GM21723 (cell line): Measurements from ENCODE around the gene APBB2.
"Not testable (repeated sequence)": the region's sequence is repeated elsewhere in the genome, so short reads cannot be mapped to it uniquely, and the experiment has no call there.

Experiments
- ATAC-seq: cut with Tn5 transposase; IDR thresholded peaks from one replicate; pipeline ENCODE4 v1.9.1; 2021; ENCODE audit warnings: mild to moderate bottlenecking, moderate library complexity; ENCODE audit not compliant: unreplicated experiment

APBB2 gene

DNA sequence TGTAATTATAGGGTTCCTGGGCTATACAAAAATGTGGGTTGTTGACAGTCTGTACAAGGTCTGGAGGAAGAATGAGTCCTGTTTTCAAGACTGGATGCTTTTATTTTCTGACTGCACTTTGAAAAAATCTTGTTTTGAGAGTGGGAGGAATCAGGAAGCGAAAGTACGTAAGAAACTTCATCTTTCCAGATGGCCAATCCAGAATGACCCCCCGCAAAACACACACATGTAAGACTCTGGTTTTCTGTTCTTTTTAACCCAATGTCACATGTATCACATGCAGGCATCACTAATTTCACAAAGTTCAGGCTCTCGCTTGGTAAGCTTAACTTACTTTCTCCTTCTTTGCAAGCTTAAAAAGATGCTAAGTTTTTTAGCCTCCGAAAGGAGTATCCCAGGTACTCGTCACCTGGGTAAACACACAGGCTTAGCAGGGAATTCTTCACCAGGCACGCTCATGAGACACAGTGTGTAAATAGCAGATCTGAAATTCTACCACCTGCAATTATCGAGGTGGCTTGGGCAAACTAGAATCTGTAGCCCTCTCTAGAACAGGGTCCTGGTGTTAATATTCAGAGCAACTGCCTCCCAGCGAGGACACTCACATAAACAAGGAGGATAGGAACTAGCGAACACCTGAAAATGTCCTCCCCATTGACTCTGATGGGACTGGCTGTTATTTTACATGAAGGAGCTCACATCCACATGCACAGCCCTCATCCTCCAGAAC lies 373.9 kb downstream of the APBB2 start:
- ATAC-seq, result peak; percentile 52

DNA sequence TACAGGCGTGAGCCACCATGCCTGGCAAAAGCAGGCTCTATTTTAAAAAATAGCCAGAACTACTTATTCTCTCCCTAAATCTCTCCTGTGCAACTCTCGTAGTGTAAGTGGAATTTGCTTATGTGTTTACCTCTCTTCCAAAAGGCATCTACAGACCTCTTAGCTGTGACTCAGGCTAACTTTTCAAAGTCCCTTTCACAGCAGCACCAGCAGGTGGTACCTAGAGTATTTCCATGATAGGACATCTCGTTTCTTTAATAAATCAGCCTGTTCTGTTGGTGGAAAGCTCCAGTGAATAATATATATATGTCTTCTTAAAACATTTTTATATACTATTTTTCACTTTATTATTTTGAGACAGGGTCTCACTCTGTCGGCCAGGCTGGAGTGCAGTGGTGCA lies 375.6 kb downstream of the APBB2 start:
- no peak for ATAC-seq

DNA sequence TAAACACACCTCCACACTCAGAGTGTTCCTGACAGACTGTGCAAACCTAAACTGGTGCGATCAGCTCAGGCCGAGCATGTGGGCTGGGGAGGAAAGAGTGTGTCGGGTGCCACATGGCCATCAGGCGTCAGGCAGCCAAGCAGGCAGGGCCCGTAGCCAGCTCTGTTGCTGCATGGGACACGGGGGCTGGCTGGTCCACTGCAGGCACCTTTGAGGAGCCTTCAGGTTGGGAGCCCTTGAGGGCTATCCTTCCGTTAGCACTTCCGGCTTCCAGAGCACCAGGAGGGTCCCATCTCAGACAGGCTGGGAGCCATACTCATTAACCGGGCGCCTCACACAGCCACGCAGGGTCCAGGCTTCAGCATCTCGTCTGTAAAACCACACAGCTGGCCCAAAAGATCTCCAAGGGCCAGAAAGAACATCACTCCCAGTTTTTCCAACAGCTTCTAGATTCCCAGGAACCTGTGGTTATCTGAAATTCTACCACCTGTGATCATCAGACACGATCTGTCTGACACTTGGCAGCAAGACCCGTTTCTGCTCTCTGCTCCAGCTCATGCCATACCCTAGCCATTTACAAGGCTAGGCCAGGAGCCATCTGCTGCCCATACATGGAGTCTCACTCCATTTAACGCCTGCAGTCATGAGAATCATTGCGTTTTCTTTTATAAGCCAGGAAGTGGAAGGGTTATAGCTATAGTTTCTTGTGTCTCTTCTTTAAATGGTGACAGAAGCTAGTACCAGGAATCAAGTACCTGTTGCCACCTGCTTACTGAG lies 377.1 kb downstream of the APBB2 start:
- no peak for ATAC-seq

DNA sequence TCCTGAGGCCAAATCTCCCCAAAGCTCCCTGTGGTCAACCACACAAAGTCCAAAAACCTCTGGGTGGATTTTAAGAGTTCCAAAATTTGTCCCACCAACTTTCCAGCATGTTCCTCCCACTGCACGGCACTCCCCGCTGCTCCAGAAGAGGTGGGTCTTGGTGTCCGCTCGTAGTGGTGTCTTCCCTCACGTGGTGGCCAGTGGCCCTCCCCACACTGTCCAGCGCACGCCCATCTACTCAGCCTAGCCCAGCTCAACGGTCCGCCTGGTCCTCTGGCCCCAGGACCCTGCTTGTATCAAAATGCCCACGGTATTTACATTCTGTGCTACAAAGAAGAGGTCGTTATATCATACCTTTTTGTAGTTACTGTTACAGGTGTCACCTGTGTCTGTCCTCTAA lies 381.1 kb downstream of the APBB2 start:
- no peak for ATAC-seq

DNA sequence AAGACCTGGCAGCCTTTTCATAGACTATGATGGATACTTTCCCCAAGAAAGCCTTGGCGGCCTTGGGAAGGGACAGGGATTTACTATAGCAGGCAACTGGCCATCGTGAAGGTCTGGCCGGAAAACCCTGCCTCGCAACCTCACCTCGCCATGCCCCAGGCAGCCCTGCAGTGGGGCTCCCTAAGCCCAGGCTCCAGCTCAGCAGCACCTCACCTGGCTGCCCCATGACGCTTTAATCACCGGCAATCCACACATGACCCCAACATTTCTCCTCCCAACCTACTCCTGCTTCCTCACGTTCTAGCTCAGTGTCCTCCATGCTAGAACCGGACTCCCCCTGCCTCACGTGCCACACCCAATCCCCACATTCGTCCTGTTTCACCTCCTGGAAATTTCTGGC lies 382.2 kb downstream of the APBB2 start:
- ATAC-seq, result no peak

DNA sequence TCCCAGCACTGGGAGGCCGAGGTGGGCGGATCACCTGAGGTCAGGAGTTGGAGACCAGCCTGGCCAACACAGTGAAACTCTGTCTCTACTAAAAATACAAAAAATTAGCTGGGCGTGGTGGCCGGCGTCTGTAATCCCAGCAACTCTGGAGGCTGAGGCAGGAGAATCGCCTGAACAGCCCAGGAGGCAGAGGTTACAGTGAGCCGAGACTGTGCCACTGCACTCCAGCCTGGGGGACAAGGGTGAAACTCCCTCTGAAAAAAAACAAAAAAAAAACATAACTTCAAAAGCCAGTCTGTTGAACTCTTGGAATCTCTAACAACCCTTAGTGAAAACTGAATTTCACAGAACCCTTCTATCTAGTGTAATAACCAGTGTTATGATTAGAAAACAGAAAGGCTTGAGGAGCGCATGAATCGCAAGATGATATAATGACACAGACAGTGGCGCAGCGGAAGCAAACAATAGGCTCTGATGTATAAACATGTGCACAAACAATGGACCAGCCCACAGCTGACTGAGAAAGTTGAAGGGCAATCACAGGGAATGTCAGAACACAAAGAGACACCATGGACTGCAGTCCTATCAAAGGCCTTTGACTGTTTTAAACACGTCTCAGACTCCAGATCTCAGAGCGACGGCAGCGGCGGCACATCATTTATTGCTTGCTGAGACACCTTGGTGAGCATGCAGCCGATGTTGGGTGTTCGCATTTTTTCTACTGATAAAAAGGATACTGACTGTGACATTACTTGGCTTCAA lies 383.0 kb downstream of the APBB2 start:
- no peak for ATAC-seq

DNA sequence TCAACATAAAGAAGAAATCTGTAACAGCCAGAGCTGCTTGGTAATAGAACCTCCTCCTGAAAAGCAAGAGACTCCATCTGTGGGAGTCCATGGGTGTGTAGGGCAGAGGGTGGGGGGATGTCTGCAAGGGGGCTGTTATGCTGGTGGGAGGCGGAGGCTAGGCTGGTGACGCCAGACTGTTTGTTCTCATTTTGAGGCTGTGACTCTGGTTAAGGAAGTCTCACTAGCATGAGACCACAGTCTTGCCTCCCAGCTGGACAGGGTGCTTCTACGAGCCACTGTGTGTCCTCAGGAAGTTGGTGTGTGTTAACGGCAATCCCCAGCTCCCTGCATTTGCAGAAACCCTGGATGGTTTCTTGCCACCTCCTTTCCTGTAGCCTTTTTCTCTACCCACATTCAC lies 384.8 kb downstream of the APBB2 start:
- ATAC-seq, result no peak

DNA sequence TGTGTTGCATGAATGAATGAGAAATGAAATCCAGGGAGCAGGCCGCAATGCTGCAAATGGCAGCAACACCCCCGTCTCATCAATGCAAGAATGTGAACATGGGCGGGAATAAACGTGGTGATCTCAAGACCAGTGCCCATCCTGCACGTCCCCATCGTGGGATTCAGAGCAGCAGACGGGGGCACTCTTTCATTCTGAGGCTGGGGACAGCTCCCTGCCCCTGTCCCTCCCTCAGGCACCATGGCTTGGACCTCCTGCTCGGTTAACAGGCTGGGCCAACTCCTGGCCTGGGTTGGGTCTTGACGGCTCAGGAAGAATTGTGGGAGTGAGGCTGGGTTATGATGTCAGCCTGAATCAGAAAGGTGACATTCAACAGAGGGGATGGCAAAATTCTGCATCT lies 385.7 kb downstream of the APBB2 start:
- no peak for ATAC-seq

DNA sequence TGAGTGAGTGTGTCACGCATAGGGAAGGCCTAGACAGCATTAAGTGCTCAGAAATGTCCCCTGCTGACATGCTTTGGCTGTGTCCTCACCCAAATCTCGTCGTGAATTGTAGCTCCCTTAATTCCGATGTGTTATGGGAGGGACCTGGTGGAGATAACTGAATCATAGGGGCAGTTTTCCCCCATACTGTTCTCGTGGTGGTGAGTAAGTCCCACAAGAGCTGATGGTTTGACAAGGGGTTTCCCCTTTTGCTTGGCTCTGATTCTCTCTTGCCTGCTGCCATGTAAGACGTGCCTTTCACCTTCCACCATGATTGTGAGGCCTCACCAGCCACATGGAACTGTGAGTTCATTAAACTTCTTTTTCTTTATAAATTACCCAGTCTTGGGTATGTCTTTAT lies 386.6 kb downstream of the APBB2 start:
- no peak for ATAC-seq

DNA sequence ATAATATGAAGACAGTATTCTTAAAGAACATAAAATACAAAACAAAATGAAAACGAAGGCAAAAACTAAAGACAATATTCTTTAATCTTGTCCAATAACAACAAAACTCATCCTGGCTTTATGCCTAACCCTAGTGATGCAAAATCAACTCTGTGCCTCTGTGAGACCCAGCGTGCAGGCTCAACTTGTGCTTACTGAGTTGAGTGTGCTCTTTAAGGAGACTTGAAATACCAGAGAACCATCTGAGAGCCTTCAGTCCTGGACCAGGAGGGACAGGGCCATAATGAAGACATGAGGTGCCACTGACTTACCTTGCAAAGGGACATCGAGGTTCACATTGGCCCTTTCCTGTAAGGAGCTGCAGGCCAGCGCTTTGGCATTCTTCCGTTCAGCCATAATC lies 387.5 kb downstream of the APBB2 start:
- ATAC-seq, result no peak

DNA sequence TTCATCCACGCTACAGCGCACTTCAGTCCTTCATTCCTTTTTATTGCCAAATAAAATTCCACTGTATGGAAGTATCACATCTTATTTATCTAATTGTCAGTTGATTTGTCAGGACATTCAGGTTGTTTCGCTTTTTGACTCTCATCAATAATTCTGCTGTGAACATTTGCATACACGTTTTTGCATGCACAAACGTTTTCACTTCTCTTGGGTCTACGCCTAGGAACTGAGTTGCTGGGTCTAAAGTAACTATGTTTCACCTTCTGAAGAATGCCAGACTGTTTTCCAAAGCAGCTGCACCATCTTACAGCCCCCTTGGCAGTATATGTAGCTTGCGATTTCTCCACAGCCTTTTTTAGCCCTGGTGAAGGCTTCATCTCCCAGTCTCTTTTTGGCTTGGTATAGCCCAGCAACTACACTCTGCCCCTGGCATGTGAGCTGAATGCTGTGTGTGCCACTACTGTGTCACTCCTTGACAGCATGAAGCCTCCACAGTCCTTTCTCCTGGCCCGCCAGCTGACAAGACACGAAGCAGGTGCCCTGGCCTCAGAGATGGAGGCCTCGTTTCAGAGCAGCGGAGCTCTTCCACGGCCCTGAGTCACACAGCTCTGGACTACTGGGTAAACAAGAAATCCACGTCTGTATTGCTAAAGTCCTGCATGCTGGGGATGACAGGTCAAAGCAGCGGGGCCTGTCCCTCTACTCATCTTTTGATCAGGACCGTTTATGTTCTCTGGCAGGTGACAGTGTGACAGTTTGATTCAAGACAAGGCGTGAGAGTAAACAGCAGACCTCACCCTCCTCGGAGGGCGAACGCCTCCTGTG lies 389.1 kb downstream of the APBB2 start:
- peak; percentile 56 for ATAC-seq

DNA sequence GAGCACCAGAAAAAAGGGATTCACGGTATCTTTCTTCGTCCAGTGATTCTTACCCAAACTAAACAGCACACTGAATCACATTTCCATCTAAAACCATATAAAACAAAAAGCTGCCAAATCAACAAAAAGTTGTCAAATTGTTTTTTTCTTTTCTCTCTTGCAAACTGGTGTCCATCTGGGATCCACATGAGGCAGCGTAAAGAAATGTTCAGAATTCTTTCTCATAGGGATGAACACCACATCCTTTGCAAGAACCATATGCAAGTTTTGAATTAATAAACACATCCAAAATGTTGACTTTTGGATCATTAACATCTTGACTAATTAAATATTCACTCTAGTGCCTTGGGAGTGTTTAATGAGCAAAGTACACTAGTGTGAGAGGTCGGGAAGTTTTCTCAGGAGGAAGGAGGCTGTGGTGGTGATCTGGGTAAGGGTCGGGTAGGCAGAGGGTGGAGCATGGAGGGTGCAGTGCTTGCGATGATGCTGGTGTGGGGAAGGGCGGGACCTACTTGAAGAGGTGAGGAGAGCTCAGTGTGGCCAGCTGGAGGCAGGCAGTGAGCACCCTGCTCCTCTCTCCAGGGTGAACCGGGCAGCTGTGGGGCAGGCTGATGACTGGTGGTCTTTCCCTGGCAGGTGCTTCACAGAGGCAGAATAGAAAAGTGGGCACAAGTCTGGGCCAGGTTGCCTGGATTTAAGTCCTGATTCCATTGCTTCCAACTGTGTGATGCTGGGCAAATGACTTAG lies 391.7 kb downstream of the APBB2 start:
- ATAC-seq, result no peak

DNA sequence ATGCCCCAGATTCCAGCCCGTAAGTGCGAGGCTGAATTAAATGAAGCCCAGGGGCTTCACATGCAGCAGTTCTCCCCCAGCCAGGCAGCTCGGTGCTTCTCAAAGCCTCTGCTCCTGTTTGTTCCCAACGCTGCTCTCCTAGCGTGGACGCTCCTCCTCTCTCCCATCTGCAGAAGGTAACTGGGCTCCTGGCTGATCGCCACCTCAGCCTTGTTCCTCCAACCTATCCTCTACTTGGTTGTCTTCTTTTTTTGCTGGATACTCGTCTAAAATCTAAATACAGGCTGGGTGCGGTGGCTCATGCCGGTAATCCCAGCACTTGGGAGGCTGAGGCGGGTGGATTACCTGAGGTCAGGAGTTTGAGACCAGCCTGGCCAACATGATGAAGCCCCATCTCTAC lies 394.2 kb downstream of the APBB2 start:
- no peak for ATAC-seq

DNA sequence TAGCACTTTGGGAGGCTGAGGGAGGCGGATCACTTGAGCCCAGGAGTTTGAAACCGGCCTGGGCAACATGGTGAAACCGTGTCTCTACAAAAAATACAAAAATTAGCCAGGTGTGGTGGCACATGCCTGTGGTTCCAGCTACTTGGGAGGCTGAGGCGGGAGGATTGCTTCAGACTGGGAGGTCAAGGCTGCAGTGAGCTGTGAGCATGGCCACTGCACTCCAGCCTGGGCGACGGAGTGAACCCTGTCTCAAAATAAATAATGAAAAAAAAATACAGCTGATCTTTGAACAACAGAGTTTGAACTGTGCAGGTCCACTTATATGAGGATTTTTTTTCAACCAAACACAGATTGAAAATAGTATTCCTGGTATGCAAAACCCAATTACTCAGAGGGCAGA lies 397.2 kb downstream of the APBB2 start:
- not testable (repeated sequence) for ATAC-seq

DNA sequence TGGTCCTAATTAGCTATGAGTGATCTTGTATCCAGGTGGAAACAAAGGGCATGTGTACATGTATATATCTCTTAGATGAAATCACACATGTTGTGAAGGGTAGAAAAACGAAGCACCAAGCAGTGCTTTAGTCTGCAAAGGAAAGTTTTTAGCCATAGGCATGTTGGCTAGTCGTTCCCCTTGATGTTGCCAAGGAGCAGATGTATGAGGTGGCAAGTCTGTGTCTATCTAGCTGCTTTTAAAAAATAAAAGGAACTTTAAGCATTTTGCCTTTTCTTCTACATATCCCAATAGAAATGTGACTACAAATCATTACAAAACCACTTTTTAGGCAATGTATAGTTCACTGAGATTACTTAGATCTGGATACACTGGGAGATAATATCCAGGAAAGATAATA lies 401.5 kb downstream of the APBB2 start:
- ATAC-seq, result no peak

DNA sequence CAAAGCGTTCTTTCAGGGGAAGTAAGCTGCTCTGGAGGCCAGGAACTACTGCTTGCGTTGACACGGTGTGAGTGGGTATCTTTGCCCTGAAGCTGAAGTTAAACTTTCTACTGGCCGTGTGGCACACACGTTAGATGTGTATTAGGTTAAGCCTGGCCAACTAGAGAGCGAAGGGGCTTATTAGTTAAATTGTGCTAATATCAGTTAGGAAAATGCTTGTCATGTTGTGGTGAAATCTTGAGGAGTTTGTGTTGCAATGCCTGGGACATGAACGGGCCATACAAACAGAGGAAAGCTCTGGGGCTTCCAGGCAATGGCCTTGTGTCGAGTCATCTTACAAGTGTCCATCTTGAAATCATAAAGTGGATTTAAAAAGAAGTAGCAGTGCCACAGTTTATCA lies 402.0 kb downstream of the APBB2 start:
- no peak for ATAC-seq

DNA sequence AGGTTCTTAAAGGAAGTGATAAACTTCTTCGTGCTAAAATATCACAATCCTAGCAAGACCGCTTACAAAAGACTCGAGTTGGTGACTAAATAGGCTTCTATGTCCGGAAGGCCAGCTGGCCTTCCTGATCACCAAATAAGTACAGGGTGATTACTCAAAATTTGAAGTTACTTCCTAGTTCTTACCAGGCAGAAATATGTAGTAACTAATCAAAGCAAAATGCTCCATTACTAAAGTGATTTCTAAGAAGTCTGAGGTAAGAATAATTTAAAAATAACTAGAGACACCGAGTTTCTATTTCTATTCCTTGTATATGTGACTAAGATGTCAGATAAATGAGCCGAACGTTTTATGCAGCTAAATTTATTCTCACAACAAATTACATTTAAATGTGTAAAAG lies 402.4 kb downstream of the APBB2 start:
- ATAC-seq, result no peak

DNA sequence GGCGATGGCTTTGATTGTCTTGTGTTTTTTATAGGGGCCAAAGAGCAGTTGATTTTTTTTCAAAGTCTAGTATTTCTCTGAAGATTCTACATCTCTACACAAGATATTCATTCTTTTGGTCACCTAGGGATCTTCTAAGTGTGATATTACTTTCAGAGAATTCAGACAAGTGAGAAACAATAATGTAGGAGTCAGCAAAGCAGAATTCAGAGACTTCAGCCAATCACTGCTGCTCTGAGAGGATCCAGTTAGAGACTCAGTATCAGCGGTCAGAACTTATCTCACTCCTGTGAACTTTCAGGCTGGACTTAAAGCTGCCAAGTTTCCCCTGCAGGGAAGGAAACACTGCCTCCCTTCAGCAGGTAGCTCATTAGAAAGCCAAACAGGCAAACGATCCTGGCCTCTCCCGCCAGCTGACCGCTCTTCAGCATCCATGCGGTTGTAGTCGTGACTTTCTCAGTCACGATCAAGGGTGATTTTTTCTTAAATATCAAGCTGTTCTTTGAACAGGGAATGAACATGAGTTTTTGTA lies 405.4 kb downstream of the APBB2 start:
- ATAC-seq, result no peak

DNA sequence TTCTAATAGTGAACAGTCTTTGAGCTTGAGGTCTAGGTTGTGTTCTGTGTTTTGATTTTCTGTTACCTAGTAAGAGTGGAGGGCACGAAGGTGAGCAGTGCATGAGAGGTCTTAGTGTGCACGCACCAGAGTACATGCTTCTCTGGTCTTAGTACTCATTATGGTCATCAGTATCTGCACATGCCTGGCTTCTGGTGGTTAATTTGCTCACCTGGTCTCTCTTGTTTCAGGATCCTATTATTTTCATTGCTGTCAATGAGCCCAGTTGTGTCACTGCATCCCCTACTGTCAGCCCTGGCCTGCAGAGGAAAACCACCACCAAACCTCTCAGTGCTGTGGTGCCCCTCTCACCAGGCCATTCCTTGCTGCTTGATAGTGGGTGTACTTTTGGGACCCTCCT lies 409.7 kb downstream of the APBB2 start:
- no peak for ATAC-seq

DNA sequence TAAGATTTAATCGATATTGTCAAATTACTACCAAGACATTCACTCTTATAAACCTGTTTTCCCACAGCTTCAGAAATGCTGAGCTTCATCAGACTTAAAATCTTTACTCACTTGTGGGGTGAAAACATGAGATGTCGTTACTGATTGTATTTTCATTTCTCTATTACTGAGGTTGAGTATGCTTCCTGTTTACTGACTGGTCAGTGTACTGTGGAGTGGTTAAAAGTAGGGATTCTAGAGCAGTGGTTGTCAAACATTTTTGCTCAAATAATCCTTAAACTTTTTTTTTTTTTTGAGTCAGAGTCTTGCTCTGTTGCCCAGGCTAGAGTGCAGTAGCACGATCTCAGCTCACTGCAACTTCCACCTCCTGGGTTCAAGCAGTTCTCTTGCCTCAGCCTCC lies 414.3 kb downstream of the APBB2 start:
- ATAC-seq, result peak; percentile 94
